Measurements from ENCODE around the gene PTGER2.

Gene PTGER2

GRCh38 chr14:52313903-52314594 lies at the start of gene PTGER2:
Gene PTGER2 (plus strand): TSS chr14:52314312. CDS start chr14:52314549, 237 bp downstream.
- H3K4me1 ChIP-seq (ENCODE audit: insufficient read depth, low read length, severe bottlenecking), result no peaks in the 10 kb centered on the region
- H2AFZ ChIP-seq (ENCODE audit: low read length), result no peak within 1 kb of the TSS
- H3K4me3 ChIP-seq (ENCODE audit: low read depth, low read length, poor library complexity, severe bottlenecking), result no peak within 1 kb of the TSS
- H3K27ac ChIP-seq (ENCODE audit: low read depth, low read length, poor library complexity, severe bottlenecking), result no peak within 1 kb of the TSS
- H3K36me3 ChIP-seq (ENCODE audit: insufficient read depth, low read length), result no peaks in the 10 kb centered on the region
- H4K20me1 ChIP-seq (ENCODE audit: insufficient read depth, low read length), result no peaks in the 10 kb centered on the region
- no peak within 1 kb of the TSS for H3K4me2 ChIP-seq (ENCODE audit: low read length)
- no peaks in the 10 kb centered on the region for H3F3A ChIP-seq (ENCODE audit: insufficient read depth, low read length)
- TF ChIP-seq CTCF (IDR thresholded peaks at IDR 0.05; ENCODE audit: low read length) (no peak), EZH2 (IDR thresholded peaks at IDR 0.05; ENCODE audit: borderline replicate concordance, low read length) (no peak)
- H3K27me3 ChIP-seq (ENCODE audit: insufficient read depth, low read length), result no peaks in the 10 kb centered on the region
- H3K9me3 ChIP-seq (ENCODE audit: low read length), result no peaks in the 10 kb centered on the region
- H3K79me2 ChIP-seq (ENCODE audit: insufficient read depth, low read length), result no peaks in the 10 kb centered on the region
- H3K9ac ChIP-seq (ENCODE audit: low read length), result no peak within 1 kb of the TSS
- no peaks in the 10 kb centered on the region for H3K9me2 ChIP-seq (ENCODE audit: low read depth, low read length)

- no peak overlapping the region for H3K4me2 ChIP-seq (ENCODE audit: low read length)
- no peaks in the 10 kb centered on the region for H3F3A ChIP-seq (ENCODE audit: insufficient read depth, low read length)
- H3K27me3 ChIP-seq (ENCODE audit: insufficient read depth, low read length), result no peaks in the 10 kb centered on the region
- no peak overlapping the region for H3K4me3 ChIP-seq (ENCODE audit: low read depth, low read length, poor library complexity, severe bottlenecking)
- H3K9me2 ChIP-seq (ENCODE audit: low read depth, low read length), result no peaks in the 10 kb centered on the region
- H4K20me1 ChIP-seq (ENCODE audit: insufficient read depth, low read length), result no peaks in the 10 kb centered on the region
- TF ChIP-seq CTCF (IDR thresholded peaks at IDR 0.05; ENCODE audit: low read length) (no peak), EZH2 (IDR thresholded peaks at IDR 0.05; ENCODE audit: borderline replicate concordance, low read length) (no peak)
- H3K9me3 ChIP-seq (ENCODE audit: low read length), result no peaks in the 10 kb centered on the region
- H3K79me2 ChIP-seq (ENCODE audit: insufficient read depth, low read length), result no peaks in the 10 kb centered on the region
- H3K27ac ChIP-seq (ENCODE audit: low read depth, low read length, poor library complexity, severe bottlenecking), result no peak overlapping the region
- no peak overlapping the region for H2AFZ ChIP-seq (ENCODE audit: low read length)
- H3K9ac ChIP-seq (ENCODE audit: low read length), result no peak overlapping the region
- H3K36me3 ChIP-seq (ENCODE audit: insufficient read depth, low read length), result no peaks in the 10 kb centered on the region
- H3K4me1 ChIP-seq (ENCODE audit: insufficient read depth, low read length, severe bottlenecking), result no peaks in the 10 kb centered on the region
Observed at GRCh38 chr14:52265253-52265652, 48.9 kb upstream of the PTGER2 start.

- TF ChIP-seq EZH2 (IDR thresholded peaks at IDR 0.05; ENCODE audit: borderline replicate concordance, low read length) (no peak), CTCF (IDR thresholded peaks at IDR 0.05; ENCODE audit: low read length) (no peak)
- H3K4me2 ChIP-seq (ENCODE audit: low read length), result no peak overlapping the region
- no peaks in the 10 kb centered on the region for H3K9me2 ChIP-seq (ENCODE audit: low read depth, low read length)
- no peak overlapping the region for H2AFZ ChIP-seq (ENCODE audit: low read length)
- H3K4me1 ChIP-seq (ENCODE audit: insufficient read depth, low read length, severe bottlenecking), result no peaks in the 10 kb centered on the region
- H3K4me3 ChIP-seq (ENCODE audit: low read depth, low read length, poor library complexity, severe bottlenecking), result no peak overlapping the region
- no peak overlapping the region for H3K9ac ChIP-seq (ENCODE audit: low read length)
- H4K20me1 ChIP-seq (ENCODE audit: insufficient read depth, low read length), result no peaks in the 10 kb centered on the region
- no peaks in the 10 kb centered on the region for H3K27me3 ChIP-seq (ENCODE audit: insufficient read depth, low read length)
- no peaks in the 10 kb centered on the region for H3K36me3 ChIP-seq (ENCODE audit: insufficient read depth, low read length)
- H3K79me2 ChIP-seq (ENCODE audit: insufficient read depth, low read length), result no peaks in the 10 kb centered on the region
- H3K27ac ChIP-seq (ENCODE audit: low read depth, low read length, poor library complexity, severe bottlenecking), result no peak overlapping the region
- no peaks in the 10 kb centered on the region for H3K9me3 ChIP-seq (ENCODE audit: low read length)
- no peaks in the 10 kb centered on the region for H3F3A ChIP-seq (ENCODE audit: insufficient read depth, low read length)
Observed at GRCh38 chr14:52266179-52266578, 47.9 kb upstream of the PTGER2 start.
